Measurements from ENCODE around the gene NELFB.

Gene NELFB

DNA sequence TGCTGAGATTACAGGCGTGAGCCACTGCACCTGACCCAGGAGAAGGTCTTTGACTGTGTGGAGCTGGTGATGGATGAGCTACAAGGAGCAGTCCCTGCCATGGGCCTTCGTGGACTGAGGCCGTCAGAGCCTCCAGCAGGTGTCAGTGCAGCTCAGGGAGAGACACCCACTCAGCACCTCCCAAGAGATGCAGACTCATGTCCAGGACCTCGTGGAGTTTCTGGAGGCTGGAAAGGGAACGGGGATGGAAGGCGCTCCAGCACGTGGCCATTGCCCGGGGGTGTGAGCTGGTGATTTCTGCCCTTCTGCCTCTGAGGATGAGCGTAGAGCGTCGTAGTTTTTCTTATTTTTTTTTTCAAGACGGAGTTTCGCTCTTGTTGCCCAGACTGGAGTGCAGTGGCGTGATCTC is 31.9 kb downstream of the NELFB start:
- no peak overlapping the region for H3K4me3 ChIP-seq (ENCODE audit: low read depth, low read length)
- TF ChIP-seq, protein P1, sequence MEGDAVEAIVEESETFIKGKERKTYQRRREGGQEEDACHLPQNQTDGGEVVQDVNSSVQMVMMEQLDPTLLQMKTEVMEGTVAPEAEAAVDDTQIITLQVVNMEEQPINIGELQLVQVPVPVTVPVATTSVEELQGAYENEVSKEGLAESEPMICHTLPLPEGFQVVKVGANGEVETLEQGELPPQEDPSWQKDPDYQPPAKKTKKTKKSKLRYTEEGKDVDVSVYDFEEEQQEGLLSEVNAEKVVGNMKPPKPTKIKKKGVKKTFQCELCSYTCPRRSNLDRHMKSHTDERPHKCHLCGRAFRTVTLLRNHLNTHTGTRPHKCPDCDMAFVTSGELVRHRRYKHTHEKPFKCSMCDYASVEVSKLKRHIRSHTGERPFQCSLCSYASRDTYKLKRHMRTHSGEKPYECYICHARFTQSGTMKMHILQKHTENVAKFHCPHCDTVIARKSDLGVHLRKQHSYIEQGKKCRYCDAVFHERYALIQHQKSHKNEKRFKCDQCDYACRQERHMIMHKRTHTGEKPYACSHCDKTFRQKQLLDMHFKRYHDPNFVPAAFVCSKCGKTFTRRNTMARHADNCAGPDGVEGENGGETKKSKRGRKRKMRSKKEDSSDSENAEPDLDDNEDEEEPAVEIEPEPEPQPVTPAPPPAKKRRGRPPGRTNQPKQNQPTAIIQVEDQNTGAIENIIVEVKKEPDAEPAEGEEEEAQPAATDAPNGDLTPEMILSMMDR (IDR thresholded peaks at IDR 0.05; ENCODE audit: low read depth, low read length), result peak; percentile 63
- TF ChIP-seq POLR2A (IDR thresholded peaks at IDR 0.05; ENCODE audit: extremely low read depth, insufficient read length), result no peak
- TF ChIP-seq, protein P2, sequence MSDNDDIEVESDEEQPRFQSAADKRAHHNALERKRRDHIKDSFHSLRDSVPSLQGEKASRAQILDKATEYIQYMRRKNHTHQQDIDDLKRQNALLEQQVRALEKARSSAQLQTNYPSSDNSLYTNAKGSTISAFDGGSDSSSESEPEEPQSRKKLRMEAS (IDR thresholded peaks at IDR 0.05; ENCODE audit: low read depth, low read length), result peak; percentile 42; the same call in 1 of the 2 replicates
- TF ChIP-seq MYC (IDR thresholded peaks at IDR 0.05; ENCODE audit: low read depth, low read length), result peak; percentile 48
- peak; percentile 76 for DNase-seq (ENCODE audit: low read depth)

DNA sequence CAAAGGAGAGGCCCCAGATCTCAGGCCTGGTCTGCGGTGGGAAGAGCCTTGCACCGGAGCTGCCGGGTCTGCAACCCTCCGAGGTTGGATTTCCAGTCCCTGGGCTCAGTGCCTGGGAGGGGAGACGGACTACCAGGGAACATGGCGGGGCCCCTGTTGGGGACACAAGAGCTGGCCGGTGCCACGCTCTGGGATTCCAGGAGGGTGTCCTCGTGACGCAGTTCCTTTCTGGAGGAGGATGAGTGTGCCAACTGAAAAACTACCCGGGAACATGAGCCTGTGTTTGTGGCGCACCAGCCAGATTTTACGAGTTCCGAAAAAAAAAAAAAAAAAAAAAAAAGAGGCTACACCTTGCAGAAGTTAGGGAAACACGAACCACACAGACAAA is 38.0 kb downstream of the NELFB start:
- no peak for DNase-seq (ENCODE audit: low read depth)
- no peak overlapping the region for H3K4me3 ChIP-seq (ENCODE audit: low read depth, low read length)
- TF ChIP-seq, protein P1 (IDR thresholded peaks at IDR 0.05; ENCODE audit: low read depth, low read length), result no peak
- TF ChIP-seq, protein P2 (IDR thresholded peaks at IDR 0.05; ENCODE audit: low read depth, low read length), result no peak
- TF ChIP-seq POLR2A (IDR thresholded peaks at IDR 0.05; ENCODE audit: extremely low read depth, insufficient read length), result no peak
- no peak for TF ChIP-seq MYC (IDR thresholded peaks at IDR 0.05; ENCODE audit: low read depth, low read length)

DNA sequence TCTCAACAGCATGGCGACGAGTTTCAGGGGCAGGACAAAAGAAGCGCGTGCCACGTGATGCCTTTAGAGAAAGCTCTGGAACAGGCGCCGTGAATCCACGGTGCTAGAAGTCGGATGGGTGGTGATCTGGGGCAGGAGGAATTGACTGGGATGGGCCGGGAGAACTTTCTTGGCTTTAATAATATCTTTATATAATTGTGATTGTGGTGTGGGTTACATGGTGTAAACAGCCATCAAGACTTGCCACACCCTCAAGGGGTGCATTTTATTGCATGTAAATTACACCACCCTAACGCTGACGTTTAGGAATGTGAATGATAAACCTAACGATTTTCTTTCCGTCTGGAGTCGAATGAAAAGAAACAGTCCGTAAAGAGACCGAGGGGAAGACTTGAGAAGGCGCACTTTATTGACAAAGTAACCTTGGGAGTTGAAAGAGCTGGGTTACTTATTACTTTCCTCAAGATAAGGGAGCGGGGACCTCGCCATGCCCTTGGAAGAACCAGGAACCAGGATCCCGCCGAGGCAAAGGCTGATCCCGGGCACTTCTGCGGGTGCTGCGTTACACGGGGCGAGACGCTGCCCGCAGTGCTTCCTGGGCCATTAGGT is 38.5 kb downstream of the NELFB start:
- H3K4me3 ChIP-seq (ENCODE audit: low read depth, low read length), result no peak overlapping the region
- no peak for TF ChIP-seq POLR2A (IDR thresholded peaks at IDR 0.05; ENCODE audit: extremely low read depth, insufficient read length)
- DNase-seq (ENCODE audit: low read depth), result no peak

DNA sequence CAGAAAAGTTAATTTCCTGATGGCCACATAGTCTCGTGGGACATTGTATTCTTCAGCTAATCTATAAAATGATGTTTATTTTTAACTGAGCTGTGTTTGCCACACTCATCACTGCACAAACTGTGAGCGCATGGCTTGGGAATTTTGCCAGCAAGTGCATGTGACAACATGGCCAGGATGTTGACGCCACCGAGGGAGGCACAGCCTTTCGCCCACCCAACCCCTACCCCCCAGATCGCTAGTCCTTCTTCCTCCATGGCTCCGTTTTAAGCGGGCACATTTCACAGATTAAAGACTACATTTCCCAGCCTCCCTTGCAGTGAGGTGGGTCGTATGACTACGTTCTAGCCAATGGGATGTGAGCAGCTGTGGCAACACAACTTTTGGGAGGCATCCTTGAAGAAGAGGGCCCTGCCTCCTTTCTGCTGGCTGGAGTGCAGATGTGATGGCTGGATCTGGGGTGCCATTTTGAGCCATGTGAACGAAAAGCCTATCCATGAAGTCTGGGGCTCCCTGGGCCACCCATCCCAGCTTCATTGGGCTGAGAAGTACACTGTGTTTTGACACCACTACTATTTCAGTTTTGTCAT is 39.1 kb downstream of the NELFB start:
- no peak overlapping the region for H3K4me3 ChIP-seq (ENCODE audit: low read depth, low read length)
- DNase-seq (ENCODE audit: low read depth), result peak; percentile 69
- TF ChIP-seq, protein P2 (IDR thresholded peaks at IDR 0.05; ENCODE audit: low read depth, low read length), result no peak; the same call in 1 of the 2 replicates
- TF ChIP-seq POLR2A (IDR thresholded peaks at IDR 0.05; ENCODE audit: extremely low read depth, insufficient read length) (no peak), MYC (IDR thresholded peaks at IDR 0.05; ENCODE audit: low read depth, low read length) (no peak)
- TF ChIP-seq, protein P1 (IDR thresholded peaks at IDR 0.05; ENCODE audit: low read depth, low read length), result no peak

DNA sequence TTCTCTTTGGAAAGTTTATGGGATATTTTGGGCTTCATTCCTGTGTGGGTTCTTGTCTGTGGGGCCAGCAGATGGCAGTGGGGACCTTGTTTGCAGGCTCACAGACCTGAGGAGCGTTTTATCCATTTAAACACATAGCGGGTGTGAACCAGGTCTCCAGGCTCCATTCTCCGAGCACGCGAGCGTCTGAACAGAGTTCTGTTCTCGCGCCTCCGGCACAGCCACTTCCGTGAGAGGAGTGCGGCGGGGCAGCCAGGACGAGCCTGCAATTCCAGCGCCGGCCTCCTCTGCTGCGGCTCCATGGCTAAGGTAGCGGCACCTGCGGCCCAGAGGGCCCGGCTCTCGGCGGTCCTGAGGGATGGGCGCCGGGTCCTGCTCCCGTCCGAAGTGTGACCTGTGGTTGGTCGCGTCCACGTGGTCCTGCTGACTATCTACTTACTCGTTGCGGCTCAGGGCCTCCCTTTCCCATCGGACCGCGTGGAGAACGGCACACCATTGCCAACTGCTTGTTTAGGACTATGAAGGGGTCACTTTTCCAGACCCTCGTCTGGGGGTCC is 39.6 kb downstream of the NELFB start:
- TF ChIP-seq, protein P2 (IDR thresholded peaks at IDR 0.05; ENCODE audit: low read depth, low read length), result no peak
- TF ChIP-seq, protein P1 (IDR thresholded peaks at IDR 0.05; ENCODE audit: low read depth, low read length), result peak; percentile 29
- H3K4me3 ChIP-seq (ENCODE audit: low read depth, low read length), result no peak overlapping the region
- peak; percentile 51 for DNase-seq (ENCODE audit: low read depth)

DNA sequence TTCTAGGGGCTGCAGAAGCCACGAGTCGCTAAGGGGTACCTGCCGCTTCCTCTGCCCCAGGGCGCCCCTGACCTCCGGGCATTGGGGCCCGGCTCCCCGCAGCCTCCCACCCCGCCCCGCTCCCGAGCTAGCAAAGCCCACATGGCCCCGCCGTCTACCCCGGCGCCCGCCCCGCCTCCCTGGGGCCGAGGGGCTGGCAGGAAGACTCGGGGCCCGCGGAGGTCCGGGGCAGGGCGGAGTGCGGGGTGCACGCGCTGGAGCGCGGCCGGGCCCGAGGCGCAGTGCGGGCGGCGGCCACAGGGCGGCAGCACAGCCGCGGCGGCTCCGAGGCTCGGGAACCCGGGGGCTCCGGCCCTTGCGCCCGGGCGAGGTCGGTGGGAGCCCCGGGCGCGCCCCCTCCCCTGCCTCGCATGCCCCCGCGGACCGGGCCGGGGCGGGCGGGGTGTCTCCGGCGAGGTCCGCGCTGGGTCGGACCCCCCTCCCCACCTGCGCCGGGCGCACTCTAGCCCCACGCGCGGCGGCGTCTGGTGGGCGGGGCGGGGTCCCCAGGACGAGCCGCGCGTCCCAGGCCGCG is 40.2 kb downstream of the NELFB start:
- TF ChIP-seq, protein P1 (IDR thresholded peaks at IDR 0.05; ENCODE audit: low read depth, low read length), result peak; percentile 8
- TF ChIP-seq MYC (IDR thresholded peaks at IDR 0.05; ENCODE audit: low read depth, low read length) (no peak), POLR2A (IDR thresholded peaks at IDR 0.05; ENCODE audit: extremely low read depth, insufficient read length) (no peak)
- TF ChIP-seq, protein P2 (IDR thresholded peaks at IDR 0.05; ENCODE audit: low read depth, low read length), result no peak
- H3K4me3 ChIP-seq (ENCODE audit: low read depth, low read length), result no peak overlapping the region
- peak; percentile 47 for DNase-seq (ENCODE audit: low read depth)
